HCT116 (cell line): ENCODE measurements around the gene SP110. TPM values are rescaled to one million over a fixed set of nuclear protein-coding genes. Genes with fewer than 3 reads are reported as not detected.
"Not testable (repeated sequence)": the region's sequence is repeated elsewhere in the genome, so short reads cannot be mapped to it uniquely, and the experiment has no call there.

Experiments
- ATAC-seq: fragments of 200-7000 bp; cut with Tn5 transposase; 2 replicates; pipeline ENCODE4 v1.9.1; 2020; ENCODE audit warnings: mild to moderate bottlenecking, moderate library complexity
- BruUV-seq: library from RNA; stranded (reverse); fragments of 400-500 nt; replicated peaks from 2 replicates; lab custom pipeline; 2021; lab: Mats Ljungman, UMichigan
- CTCF ChIA-PET: fragments of 300-600 bp; sonication (Branson Sonifier 250); formaldehyde crosslinking; loops from one replicate; lab custom pipeline; 2021; ENCODE audit warnings: antibody characterized with exemption; lab: Charles Lee
- POLR2A ChIA-PET: fragments of 300-600, 350-600 bp; sonication (Branson Sonifier 250); formaldehyde crosslinking; loops from one replicate; lab custom pipeline; 2021; ENCODE audit warnings: antibody characterized with exemption; lab: Charles Lee
- RAD21 ChIA-PET, 2 experiments: fragments of 300-600 bp; sonication (Branson Sonifier 250); formaldehyde crosslinking; loops; one replicate each; lab custom pipeline; 2023; ENCODE audit warnings: low total read pairs in 2 of 2; ENCODE audit not compliant: uncharacterized antibody in 2 of 2, unreplicated experiment in 2 of 2, low non-redundant PET in 1 of 2; lab: Charles Lee
- DNase-seq: peaks from one replicate; pipeline ENCODE4 v3.0.0-alpha.2; 2010; ENCODE audit warnings: low read depth, low spot score
- H2AFZ ChIP-seq: fragments of 200-600 bp; shearing (Covaris generic), sonication (generic); 2 replicates; pipeline ENCODE4 v1.6.1; 2017; ENCODE audit warnings: low read depth, mixed run types, mixed read lengths, antibody characterized with exemption, low read length; ENCODE audit not compliant: poor library complexity, severe bottlenecking
- H3K27ac ChIP-seq: 2 replicates; pipeline ENCODE4 v1.5.1; 2012; ENCODE audit warnings: low read depth, low read length
- H3K27me3 ChIP-seq: fragments of 200-600 bp; sonication (generic); 2 replicates; pipeline ENCODE4 v1.6.1; 2016; ENCODE audit warnings: mixed run types, low read length, mixed read lengths; ENCODE audit not compliant: insufficient read depth
- H3K36me3 ChIP-seq, 2 experiments: fragments of 200-500 bp in 1 of 2; fragments of 200-600 bp in 1 of 2; sonication (Bioruptor generic) in 1 of 2; sonication (generic) in 1 of 2; 2 replicates each; pipeline versions ENCODE4 v1.5.1 to v1.6.1; 2014 to 2016; ENCODE audit warnings: low read length in 2 of 2, inconsistent platforms in 1 of 2, mixed read lengths in 1 of 2, mixed run types in 1 of 2; ENCODE audit not compliant: insufficient read depth in 2 of 2, control insufficient read depth in 1 of 2
- H3K4me1 ChIP-seq, 2 experiments: fragments of 200-600 bp in 1 of 2; sonication (generic) in 1 of 2; 2 replicates each; pipeline versions ENCODE4 v1.5.1 to v1.6.1; 2012 to 2017; ENCODE audit warnings: low read length in 2 of 2, inconsistent platforms in 1 of 2, mild to moderate bottlenecking in 1 of 2, mixed read lengths in 1 of 2, mixed run types in 1 of 2, moderate library complexity in 1 of 2; ENCODE audit not compliant: insufficient read depth in 2 of 2, control insufficient read depth in 1 of 2
- H3K4me2 ChIP-seq: fragments of 200-600 bp; sonication (generic); 2 replicates; pipeline ENCODE4 v1.6.1; 2017; ENCODE audit warnings: mixed run types, low read length, mixed read lengths
- H3K4me3 ChIP-seq, 2 experiments: fragments of 200-600 bp in 1 of 2; sonication (generic) in 1 of 2; replicated peaks in 1 of 2; 2 replicates each; pipeline ENCODE4 v1.5.1; 2011 to 2016; ENCODE audit warnings: low read length in 2 of 2, control low read depth in 1 of 2, low read depth in 1 of 2, mild to moderate bottlenecking in 1 of 2, mixed read lengths in 1 of 2, mixed run types in 1 of 2
- H3K79me2 ChIP-seq: fragments of 200-600 bp; sonication (generic); 2 replicates; pipeline ENCODE4 v1.6.1; 2017; ENCODE audit warnings: mild to moderate bottlenecking, mixed run types, low read length, moderate library complexity, mixed read lengths; ENCODE audit not compliant: insufficient read depth
- H3K9ac ChIP-seq: fragments of 200-600 bp; sonication (generic); 2 replicates; pipeline ENCODE4 v1.6.1; 2016; ENCODE audit warnings: low read length, mixed read lengths
- H3K9me2 ChIP-seq: fragments of 200-600 bp; sonication (generic), shearing (Covaris generic); 2 replicates; pipeline ENCODE4 v1.6.1; 2017; ENCODE audit warnings: mixed run types, mild to moderate bottlenecking, moderate library complexity; ENCODE audit not compliant: insufficient read depth
- H3K9me3 ChIP-seq, 2 experiments: fragments of 200-500 bp in 1 of 2; fragments of 200-600 bp in 1 of 2; sonication (Bioruptor generic) in 1 of 2; sonication (generic) in 1 of 2; 2 replicates each; pipeline ENCODE4 v1.6.1; 2014 to 2017; ENCODE audit warnings: low read length in 2 of 2, mixed read lengths in 2 of 2, inconsistent platforms in 1 of 2, low read depth in 1 of 2, mild to moderate bottlenecking in 1 of 2, mixed run types in 1 of 2, moderate library complexity in 1 of 2; ENCODE audit not compliant: control insufficient read depth in 1 of 2, insufficient read depth in 1 of 2
- H4K20me1 ChIP-seq: fragments of 200-600 bp; sonication (generic), shearing (Covaris generic); 2 replicates; pipeline ENCODE4 v1.6.1; 2017; ENCODE audit warnings: mixed run types, mild to moderate bottlenecking, moderate library complexity; ENCODE audit not compliant: insufficient read depth
- CEBPB ChIP-seq: IDR thresholded peaks from 2 replicates; pipeline ENCODE4 v1.6.1; 2012; ENCODE audit warnings: low read depth
- EGR1 ChIP-seq: IDR thresholded peaks from 2 replicates; pipeline ENCODE4 v1.6.1; 2012; ENCODE audit warnings: low read depth
- FOSL1 ChIP-seq: IDR thresholded peaks from 2 replicates; pipeline ENCODE4 v1.6.1; 2012; ENCODE audit warnings: low read depth
- JUND ChIP-seq: IDR thresholded peaks from 2 replicates; pipeline ENCODE4 v1.6.1; 2012
- SIN3A ChIP-seq: IDR thresholded peaks from 2 replicates; pipeline ENCODE4 v1.6.1; 2012; ENCODE audit warnings: low read depth
- SP1 ChIP-seq: IDR thresholded peaks from 2 replicates; pipeline ENCODE4 v1.6.1; 2012; ENCODE audit warnings: low read depth
- SRF ChIP-seq: IDR thresholded peaks from 2 replicates; pipeline ENCODE4 v1.6.1; 2012; ENCODE audit warnings: low read depth
- ZBTB33 ChIP-seq: IDR thresholded peaks from 2 replicates; pipeline ENCODE4 v1.6.1; 2011; ENCODE audit warnings: mild to moderate bottlenecking, low read length, moderate library complexity; ENCODE audit not compliant: insufficient replicate concordance; ENCODE audit errors: extremely low read depth
- ZNF274 ChIP-seq: fragments of 200-500 bp; sonication (Bioruptor generic); IDR thresholded peaks from 2 replicates; pipeline ENCODE4 v1.6.1; 2014; ENCODE audit warnings: mild to moderate bottlenecking, low read depth, low read length, inconsistent platforms
- intact Hi-C: fragments of 100-400 bp; cut with micrococcal nuclease; formaldehyde crosslinking; loops from 2 replicates; pipeline ENCODE4 v1.10.0; 2022
- total RNA-seq: library from RNA; stranded (reverse); gene quantifications from one replicate; pipeline ENCODE4 v1.2.1, GENCODE V29; 2021; ENCODE audit not compliant: unreplicated experiment
- TF ChIP-seq, protein P1 (sequence below): IDR thresholded peaks from 2 replicates; pipeline ENCODE4 v1.6.1; 2012

Gene SP110
- total RNA-seq, 1 experiment from 2014 or later: 8.5 TPM

GRCh38 chr2:230224458-230224857 is 4.7 kb upstream of the SP110 start:
- Histone ChIP-seq H2AFZ (no peak overlapping the region), H3K9me3 (no peaks in the 10 kb centered on the region), H3K9ac (no peak overlapping the region), H3K4me2 (no peak overlapping the region), H4K20me1 (no peaks in the 10 kb centered on the region), H3K27ac (no peak overlapping the region), H3K27me3 (no peaks in the 10 kb centered on the region), H3K79me2 (no peaks in the 10 kb centered on the region), H3K4me1 (peaks cover 3 to 11% of the 10 kb centered on the region in 2 experiments; a peak in 1 of 4 replicates), H3K36me3 (no peaks in the 10 kb centered on the region), H3K4me3 (no peak overlapping the region), H3K9me2 (no peaks in the 10 kb centered on the region)
- DNase-seq: no peak
- intact Hi-C loops: no loop called here
- no TSS peak for BruUV-seq
- ChIA-PET CTCF (no interaction called here), RAD21 (no interaction called here), POLR2A (no interaction called here)
- TF ChIP-seq EGR1 (no peak), SRF (no peak), ZBTB33 (no peak), SP1 (no peak), SIN3A (no peak), ZNF274 (no peak)
- TF ChIP-seq, protein P1, sequence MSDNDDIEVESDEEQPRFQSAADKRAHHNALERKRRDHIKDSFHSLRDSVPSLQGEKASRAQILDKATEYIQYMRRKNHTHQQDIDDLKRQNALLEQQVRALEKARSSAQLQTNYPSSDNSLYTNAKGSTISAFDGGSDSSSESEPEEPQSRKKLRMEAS: no peak
- no peak for ATAC-seq

DNA sequence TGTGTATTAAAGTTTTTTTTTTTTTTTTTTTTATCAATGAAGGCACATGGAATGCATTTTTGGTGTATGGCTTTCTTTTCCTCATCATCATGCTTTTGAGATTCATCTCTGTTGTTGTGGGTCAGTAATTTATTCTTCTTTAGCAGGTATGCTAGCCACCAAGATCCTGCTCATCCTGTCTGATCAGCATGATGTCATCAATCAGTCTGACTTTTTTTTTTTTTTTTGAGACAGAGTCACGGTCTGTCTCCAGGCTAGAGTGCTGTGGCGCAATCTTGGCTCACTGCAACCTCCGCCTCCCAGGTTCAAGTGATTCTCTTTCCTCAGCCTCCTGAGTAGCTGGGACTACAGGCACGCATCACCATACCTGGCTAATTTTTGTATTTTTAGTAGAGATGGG is 3.0 kb upstream of the SP110 start:
- H3K27ac ChIP-seq, intact Hi-C loops, H2AFZ ChIP-seq, POLR2A ChIA-PET, ATAC-seq, H3K9me2 ChIP-seq, H3K36me3 ChIP-seq, H3K4me3 ChIP-seq, H4K20me1 ChIP-seq, H3K9me3 ChIP-seq, DNase-seq, CTCF ChIA-PET, BruUV-seq, H3K27me3 ChIP-seq, RAD21 ChIA-PET, H3K4me2 ChIP-seq, H3K9ac ChIP-seq, H3K79me2 ChIP-seq: not testable (repeated sequence)
- TF ChIP-seq CEBPB: peak; percentile 83
- TF ChIP-seq FOSL1: 0 out of 2 replicates have a peak, but pooled peaks have one; percentile 19
- 0 out of 2 replicates have a peak, but pooled peaks have one; percentile 19 for TF ChIP-seq SP1
- 0 out of 2 replicates have a peak, but pooled peaks have one; percentile 28 for TF ChIP-seq JUND
- H3K4me1 ChIP-seq: peaks cover 5 to 11% of the 10 kb centered on the region in 2 experiments; a peak in 3 of 4 replicates
